SH-SY5Y (cell line): ENCODE measurements around the gene SEMA3C.

Experiments
- GATA2 ChIP-seq: IDR thresholded peaks from 2 replicates; pipeline ENCODE4 v1.6.1; 2011; ENCODE audit warnings: mild to moderate bottlenecking, low read depth, low read length
- GATA3 ChIP-seq: IDR thresholded peaks from 2 replicates; pipeline ENCODE4 v1.6.1; 2011; ENCODE audit warnings: low read depth, mild to moderate bottlenecking, low read length, moderate library complexity

DNA sequence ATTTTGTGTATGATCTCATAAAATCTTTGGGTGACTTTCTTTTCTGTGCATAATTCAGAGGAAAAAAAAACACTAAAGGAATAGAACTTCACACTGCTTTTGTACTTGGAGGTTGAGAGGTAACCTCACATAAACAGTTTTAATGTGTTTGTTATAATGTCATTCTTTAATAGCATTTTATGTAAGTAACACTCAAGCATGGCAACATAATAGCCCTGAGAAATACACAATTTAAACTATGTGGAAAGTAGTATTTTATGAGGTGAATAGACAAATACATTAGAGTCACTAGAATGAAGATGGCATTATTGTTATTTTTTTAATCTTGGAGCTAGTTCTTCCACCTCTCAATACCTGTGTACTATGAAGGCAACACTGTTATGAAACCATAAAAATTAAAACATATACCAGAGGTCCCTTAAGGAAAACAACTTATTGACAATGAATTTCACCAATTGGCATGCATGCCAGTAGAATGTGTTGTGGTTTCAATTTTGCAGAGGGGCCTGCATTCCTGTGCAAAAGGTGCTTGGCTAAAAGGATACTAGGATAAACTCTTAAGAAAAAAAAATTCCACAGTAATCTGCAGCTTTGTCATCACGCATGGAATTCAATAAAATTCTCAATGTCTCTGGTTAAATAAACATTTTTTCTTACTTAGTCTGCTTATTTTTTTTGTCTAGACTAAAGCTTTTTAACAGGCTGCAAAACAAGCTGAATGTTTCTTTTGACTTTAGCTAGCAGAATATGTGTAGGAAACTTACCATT lies 177.9 kb downstream of the SEMA3C start:
- TF ChIP-seq GATA2 (no peak), GATA3 (no peak)
